ENCODE measurements around the gene DSG4. TPM values are rescaled to one million over a fixed set of nuclear protein-coding genes. Genes with fewer than 3 reads are reported as not detected.
A peak's percentile ranks its signal among the peaks of the same experiment; 100 is the strongest.

The DSG4 gene
- total RNA-seq, 1 experiment from 2014 or later, result 0.07 TPM

- TF ChIP-seq, protein P1, sequence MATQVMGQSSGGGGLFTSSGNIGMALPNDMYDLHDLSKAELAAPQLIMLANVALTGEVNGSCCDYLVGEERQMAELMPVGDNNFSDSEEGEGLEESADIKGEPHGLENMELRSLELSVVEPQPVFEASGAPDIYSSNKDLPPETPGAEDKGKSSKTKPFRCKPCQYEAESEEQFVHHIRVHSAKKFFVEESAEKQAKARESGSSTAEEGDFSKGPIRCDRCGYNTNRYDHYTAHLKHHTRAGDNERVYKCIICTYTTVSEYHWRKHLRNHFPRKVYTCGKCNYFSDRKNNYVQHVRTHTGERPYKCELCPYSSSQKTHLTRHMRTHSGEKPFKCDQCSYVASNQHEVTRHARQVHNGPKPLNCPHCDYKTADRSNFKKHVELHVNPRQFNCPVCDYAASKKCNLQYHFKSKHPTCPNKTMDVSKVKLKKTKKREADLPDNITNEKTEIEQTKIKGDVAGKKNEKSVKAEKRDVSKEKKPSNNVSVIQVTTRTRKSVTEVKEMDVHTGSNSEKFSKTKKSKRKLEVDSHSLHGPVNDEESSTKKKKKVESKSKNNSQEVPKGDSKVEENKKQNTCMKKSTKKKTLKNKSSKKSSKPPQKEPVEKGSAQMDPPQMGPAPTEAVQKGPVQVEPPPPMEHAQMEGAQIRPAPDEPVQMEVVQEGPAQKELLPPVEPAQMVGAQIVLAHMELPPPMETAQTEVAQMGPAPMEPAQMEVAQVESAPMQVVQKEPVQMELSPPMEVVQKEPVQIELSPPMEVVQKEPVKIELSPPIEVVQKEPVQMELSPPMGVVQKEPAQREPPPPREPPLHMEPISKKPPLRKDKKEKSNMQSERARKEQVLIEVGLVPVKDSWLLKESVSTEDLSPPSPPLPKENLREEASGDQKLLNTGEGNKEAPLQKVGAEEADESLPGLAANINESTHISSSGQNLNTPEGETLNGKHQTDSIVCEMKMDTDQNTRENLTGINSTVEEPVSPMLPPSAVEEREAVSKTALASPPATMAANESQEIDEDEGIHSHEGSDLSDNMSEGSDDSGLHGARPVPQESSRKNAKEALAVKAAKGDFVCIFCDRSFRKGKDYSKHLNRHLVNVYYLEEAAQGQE (IDR thresholded peaks at IDR 0.05; ENCODE audit: low read depth), result no peak
- TF ChIP-seq FOSL1 (IDR thresholded peaks at IDR 0.05; ENCODE audit: low read depth) (no peak), SRF (IDR thresholded peaks at IDR 0.05; ENCODE audit: low read depth) (no peak)
Observed at GRCh38 chr18:31398191-31398590, 21.6 kb downstream of the DSG4 start (continued).

- H3K9ac ChIP-seq (ENCODE audit: low read length), result peak overlapping the region; percentile 36
- no peaks in the 10 kb centered on the region for H4K20me1 ChIP-seq (ENCODE audit: insufficient read depth)
- peaks cover 49 to 54% of the 10 kb centered on the region in 2 experiments for H3K4me1 ChIP-seq (ENCODE audit: control insufficient read depth in 1 of 2, insufficient read depth in 2 of 2, low read length in 2 of 2)
- peak overlapping the region; percentile 4 to 39; a peak in 3 of 4 replicates for H3K4me3 ChIP-seq (replicated peaks in 1 of 2; ENCODE audit: low read depth in 1 of 2, low read length in 2 of 2)
- H3K27ac ChIP-seq (ENCODE audit: low read depth, low read length), result peak overlapping the region; percentile 64
- ChIA-PET POLR2A (no interaction called here), RAD21 (ENCODE audit: low non-redundant PET in 1 of 2, low total read pairs in 2 of 2, uncharacterized antibody in 2 of 2, unreplicated experiment in 2 of 2) (no interaction called here), CTCF (interaction anchor here (1.5 kb wide), 1 partner anchor 164 kb away, joined by 4 read pairs; no protein-coding TSS in a partner anchor)
- no peaks in the 10 kb centered on the region for H3K79me2 ChIP-seq (ENCODE audit: insufficient read depth, low read length)
- H3K4me2 ChIP-seq (ENCODE audit: low read length), result peak overlapping the region; percentile 63
- ATAC-seq (peak; percentile 83), DNase-seq (ENCODE audit: low read depth, low spot score) (peak; percentile 83)
- H2AFZ ChIP-seq (ENCODE audit: low read depth, low read length, poor library complexity, severe bottlenecking), result peak overlapping the region; percentile 90
- no TSS peak for BruUV-seq (replicated peaks)
- H3K27me3 ChIP-seq (ENCODE audit: insufficient read depth, low read length), result no peaks in the 10 kb centered on the region
- no peaks in the 10 kb centered on the region for H3K36me3 ChIP-seq (ENCODE audit: control insufficient read depth in 1 of 2, insufficient read depth in 2 of 2, low read length in 2 of 2)
- intact Hi-C loops (cut with micrococcal nuclease), result loop anchor here (5.0 to 10.0 kb wide), 4 partner anchors 122 to 395 kb away; partner anchors contain the start of gene DSC2
- no peaks in the 10 kb centered on the region for H3K9me2 ChIP-seq (ENCODE audit: insufficient read depth)
- H3K9me3 ChIP-seq (ENCODE audit: control insufficient read depth in 1 of 2, insufficient read depth in 1 of 2, low read depth in 1 of 2, low read length in 2 of 2), result no peaks in the 10 kb centered on the region
- TF ChIP-seq SRF (IDR thresholded peaks at IDR 0.05; ENCODE audit: low read depth), result peak; percentile 46; the same call in 1 of the 2 replicates
- TF ChIP-seq FOSL1 (IDR thresholded peaks at IDR 0.05; ENCODE audit: low read depth), result peak; percentile 90
- peak; percentile 5; the same call in 1 of the 2 replicates for TF ChIP-seq RAD21 (IDR thresholded peaks at IDR 0.05; ENCODE audit: low read depth)
- peak; percentile 90 for TF ChIP-seq CEBPB (IDR thresholded peaks at IDR 0.05; ENCODE audit: low read depth)
- peak; percentile 15 for TF ChIP-seq YY1 (IDR thresholded peaks at IDR 0.05; ENCODE audit: extremely low read depth, insufficient replicate concordance, low read depth, low read length)
- TF ChIP-seq ZFX (IDR thresholded peaks at IDR 0.05), result no peak
- peak; percentile 91 for TF ChIP-seq JUND (IDR thresholded peaks at IDR 0.05)
- TF ChIP-seq, protein P2, sequence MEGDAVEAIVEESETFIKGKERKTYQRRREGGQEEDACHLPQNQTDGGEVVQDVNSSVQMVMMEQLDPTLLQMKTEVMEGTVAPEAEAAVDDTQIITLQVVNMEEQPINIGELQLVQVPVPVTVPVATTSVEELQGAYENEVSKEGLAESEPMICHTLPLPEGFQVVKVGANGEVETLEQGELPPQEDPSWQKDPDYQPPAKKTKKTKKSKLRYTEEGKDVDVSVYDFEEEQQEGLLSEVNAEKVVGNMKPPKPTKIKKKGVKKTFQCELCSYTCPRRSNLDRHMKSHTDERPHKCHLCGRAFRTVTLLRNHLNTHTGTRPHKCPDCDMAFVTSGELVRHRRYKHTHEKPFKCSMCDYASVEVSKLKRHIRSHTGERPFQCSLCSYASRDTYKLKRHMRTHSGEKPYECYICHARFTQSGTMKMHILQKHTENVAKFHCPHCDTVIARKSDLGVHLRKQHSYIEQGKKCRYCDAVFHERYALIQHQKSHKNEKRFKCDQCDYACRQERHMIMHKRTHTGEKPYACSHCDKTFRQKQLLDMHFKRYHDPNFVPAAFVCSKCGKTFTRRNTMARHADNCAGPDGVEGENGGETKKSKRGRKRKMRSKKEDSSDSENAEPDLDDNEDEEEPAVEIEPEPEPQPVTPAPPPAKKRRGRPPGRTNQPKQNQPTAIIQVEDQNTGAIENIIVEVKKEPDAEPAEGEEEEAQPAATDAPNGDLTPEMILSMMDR (IDR thresholded peaks at IDR 0.05 in 2 of 3, conservative IDR thresholded peaks at IDR 0.05 in 1 of 3; ENCODE audit: borderline replicate concordance in 1 of 3, insufficient read depth in 1 of 3, low read depth in 2 of 3, low read length in 2 of 3), result no peak
- peak; percentile 60; the same call in 1 of the 2 replicates for TF ChIP-seq CBX3 (IDR thresholded peaks at IDR 0.05; ENCODE audit: low read depth)
- TF ChIP-seq ELF1 (IDR thresholded peaks at IDR 0.05; ENCODE audit: borderline replicate concordance, low read depth), result peak; percentile 24; the same call in 1 of the 2 replicates
- TF ChIP-seq SP1 (IDR thresholded peaks at IDR 0.05; ENCODE audit: low read depth), result peak; percentile 86
- peak; percentile 22; the same call in 1 of the 2 replicates for TF ChIP-seq EGR1 (IDR thresholded peaks at IDR 0.05; ENCODE audit: low read depth)
- no peak for TF ChIP-seq EZH2phosphoT487 (IDR thresholded peaks at IDR 0.05; ENCODE audit: borderline replicate concordance)
- TF ChIP-seq, protein P3, sequence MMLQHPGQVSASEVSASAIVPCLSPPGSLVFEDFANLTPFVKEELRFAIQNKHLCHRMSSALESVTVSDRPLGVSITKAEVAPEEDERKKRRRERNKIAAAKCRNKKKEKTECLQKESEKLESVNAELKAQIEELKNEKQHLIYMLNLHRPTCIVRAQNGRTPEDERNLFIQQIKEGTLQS (IDR thresholded peaks at IDR 0.05), result 0 out of 2 replicates have a peak, but pooled peaks have one; percentile 27
- TF ChIP-seq TCF7L2 (IDR thresholded peaks at IDR 0.05; ENCODE audit: borderline replicate concordance, extremely low read depth, insufficient read depth, insufficient read length), result peak; percentile 82
Observed at GRCh38 chr18:31399306-31400032, 22.9 kb downstream of the DSG4 start.
